ENCODE data around the gene PRKCE.
A peak's percentile ranks its signal among the peaks of the same experiment; 100 is the strongest.
"Not testable (repeated sequence)": the region's sequence is repeated elsewhere in the genome, so short reads cannot be mapped to it uniquely, and the experiment has no call there.

PRKCE gene

DNA sequence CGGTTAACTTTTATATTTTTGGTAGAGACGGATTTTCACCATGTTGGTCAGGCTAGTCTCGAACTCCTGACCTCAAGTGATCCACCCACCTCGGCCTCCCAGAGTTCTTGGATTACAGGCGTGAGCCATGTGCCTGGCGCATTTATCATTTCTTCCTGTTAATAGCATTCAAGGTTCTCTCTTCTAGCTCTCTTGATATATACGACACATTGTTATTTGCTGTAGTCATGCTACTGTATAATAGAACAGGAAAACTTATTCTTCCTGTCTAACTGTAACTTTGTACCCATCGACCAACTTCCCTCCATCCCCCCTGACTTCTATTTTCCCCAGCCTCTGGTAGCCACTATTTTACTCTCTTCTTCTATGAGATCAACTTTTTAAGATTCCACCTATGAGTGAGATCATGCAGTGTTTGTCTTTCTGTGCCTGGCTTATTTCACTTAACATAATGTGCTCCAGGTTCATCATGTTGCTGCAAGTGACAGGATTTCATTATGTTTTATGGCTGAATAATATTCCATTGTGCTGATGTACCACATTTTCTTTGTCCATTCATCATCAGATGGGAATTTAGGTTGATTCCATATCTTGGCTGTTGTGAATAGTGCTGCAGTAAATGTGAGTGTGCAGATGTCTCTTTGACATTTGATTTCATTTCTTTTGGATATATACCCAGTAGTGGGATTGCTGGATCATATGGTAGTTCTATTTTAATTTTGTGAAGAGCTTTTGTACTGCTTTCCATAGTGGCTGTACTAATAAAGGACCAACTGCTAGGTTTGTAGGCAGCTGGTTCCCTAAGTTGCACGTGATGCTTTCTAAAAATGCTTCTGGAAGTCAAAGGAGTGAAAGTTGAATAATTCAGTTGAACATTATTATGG lies 205.2 kb downstream of the PRKCE start:
- no peak overlapping the region for H3K4me3 ChIP-seq (ENCODE audit: low read length)
- TF ChIP-seq ZNF274 (IDR thresholded peaks at IDR 0.05; ENCODE audit: low read depth, low read length), result no peak

DNA sequence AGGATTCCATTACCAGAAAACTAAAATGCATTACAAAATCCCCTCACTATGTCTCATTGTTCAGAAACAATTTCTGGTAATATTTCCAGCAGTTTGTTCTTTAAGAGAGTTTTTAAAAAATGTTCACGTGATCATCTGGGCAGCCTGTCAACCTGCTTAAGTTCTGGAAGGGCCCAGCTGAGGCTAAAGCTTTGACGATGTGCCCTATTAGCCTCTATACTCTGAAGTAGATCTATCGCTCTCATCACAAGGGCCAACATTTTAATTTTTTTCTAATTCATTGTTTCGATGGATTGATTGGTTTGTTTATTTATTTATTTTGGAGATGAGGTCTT lies 205.8 kb downstream of the PRKCE start:
- H3K4me3 ChIP-seq (ENCODE audit: low read length), result no peak overlapping the region
- TF ChIP-seq ZNF274 (IDR thresholded peaks at IDR 0.05; ENCODE audit: low read depth, low read length), result no peak

DNA sequence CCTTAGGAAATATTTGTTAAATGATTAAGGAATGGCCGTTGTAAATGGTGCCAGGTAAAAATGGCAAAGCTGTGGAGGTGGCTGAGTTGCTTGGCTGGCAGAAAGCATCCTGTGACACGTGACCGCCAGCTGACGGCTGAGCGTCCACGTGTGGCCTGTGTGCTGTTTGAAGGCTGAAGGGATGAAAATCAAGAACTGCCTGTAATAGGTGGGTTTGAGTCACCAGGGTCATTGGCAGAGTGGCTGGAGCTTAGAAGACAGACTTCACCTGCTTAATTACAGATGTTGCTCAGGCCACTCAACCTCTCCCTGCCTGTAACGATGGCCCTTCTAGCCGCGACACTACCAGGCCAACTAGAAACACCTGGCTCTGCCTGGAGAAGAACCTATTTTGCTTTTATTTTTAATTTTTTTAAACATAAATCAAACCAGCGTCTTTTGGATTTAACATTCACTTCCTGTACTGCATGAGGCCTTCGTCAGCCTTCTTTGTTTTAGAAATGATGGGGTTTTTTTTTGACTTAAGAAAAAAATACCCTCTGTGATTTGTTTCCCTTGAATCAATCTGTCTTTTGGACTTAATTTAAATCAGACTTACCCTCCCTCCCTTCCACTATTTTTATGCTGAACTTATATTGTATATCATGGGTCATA lies 206.5 kb downstream of the PRKCE start:
- H3K4me3 ChIP-seq (ENCODE audit: low read length), result no peak overlapping the region
- TF ChIP-seq ZNF274 (IDR thresholded peaks at IDR 0.05; ENCODE audit: low read depth, low read length), result no peak

DNA sequence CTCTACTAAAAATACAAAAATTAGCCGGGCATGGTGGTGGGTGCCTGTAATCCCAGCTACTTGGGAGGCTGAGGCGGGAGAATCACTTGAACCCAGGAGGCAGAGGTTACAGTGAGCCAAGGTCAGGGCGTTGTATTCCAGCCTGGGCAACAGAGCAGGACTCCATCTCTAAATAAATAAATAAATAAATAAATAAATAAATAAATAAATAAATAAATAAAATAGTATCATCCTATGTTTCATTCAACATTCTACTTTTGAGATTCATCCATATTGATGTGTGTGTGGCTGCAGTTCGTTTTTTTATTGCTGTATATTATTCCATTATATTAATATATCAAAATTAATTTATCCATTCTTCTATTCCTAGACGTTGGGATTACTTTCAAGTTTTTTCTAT lies 207.4 kb downstream of the PRKCE start:
- not testable (repeated sequence) for H3K4me3 ChIP-seq (ENCODE audit: low read length)

DNA sequence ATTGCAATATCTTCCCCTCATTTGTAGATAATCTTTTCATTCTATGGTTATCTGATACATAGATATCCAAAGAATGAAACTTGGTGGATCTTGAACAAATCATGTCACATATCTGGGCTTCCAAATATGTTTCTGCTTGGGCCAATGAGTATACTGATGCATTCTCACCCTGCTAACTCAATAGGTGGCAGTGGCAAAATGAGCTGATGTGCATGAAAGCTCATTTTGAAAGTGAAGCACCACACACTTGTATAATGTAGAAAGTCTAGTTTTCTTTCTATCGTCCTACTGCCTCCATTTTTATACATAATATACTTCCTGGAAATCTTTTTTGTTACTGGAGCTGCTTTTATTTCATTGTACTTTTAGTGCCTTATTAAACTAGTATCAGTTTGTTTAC lies 208.2 kb downstream of the PRKCE start:
- TF ChIP-seq ZNF274 (IDR thresholded peaks at IDR 0.05; ENCODE audit: low read depth, low read length), result no peak

DNA sequence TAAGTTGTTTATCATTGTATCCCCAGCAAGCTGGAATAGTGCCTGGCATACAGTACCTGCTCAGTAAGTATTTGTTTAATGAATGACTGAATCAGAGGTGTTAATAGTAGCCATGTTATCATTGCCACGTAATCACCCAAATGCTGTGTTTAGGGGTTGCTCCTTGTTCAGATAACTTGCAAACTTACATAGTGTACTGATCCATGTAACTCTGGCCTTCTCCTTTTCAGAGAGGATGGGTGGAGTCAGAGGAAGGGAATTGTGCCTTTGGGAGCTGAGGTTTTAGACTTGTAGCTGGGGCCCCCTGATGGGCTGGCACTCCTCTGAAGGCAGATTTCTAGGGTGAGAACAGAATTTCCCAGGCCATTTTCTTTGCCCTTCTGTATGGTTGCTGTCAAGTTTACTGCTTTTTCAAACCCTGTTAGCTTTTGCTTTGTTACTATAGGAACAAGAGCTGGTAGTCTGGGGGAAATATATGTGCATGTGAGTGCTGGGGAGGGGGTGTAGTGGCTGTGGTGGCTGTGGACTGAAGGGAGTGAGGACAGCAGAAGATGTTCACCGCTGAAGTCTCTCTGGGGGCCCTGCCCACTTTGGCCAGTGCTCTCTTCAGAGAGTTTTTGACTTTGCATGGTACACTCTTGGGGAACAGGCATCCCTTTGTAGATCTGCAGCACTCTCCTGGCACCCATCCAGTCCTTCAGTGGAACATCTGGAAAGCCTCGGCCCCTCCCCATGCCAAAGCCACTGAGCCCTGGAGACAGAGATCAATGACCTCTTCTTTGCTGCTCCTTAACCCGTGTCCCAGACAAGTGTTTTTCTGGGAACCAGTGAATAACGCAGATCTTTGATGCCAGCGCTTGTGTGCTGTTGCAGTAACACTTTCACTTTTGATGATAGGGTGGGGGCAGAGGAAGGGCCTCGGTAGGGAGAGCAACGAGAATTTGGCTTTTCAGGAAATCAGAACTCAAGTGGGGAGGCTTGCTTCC lies 209.0 kb downstream of the PRKCE start:
- peak overlapping the region; percentile 29; the same call in 1 of the 2 replicates for H3K4me3 ChIP-seq (ENCODE audit: low read length)
- no peak for TF ChIP-seq ZNF274 (IDR thresholded peaks at IDR 0.05; ENCODE audit: low read depth, low read length)

More for the DNA sequence above, 208.2 kb downstream of the PRKCE start:
- H3K4me3 ChIP-seq (ENCODE audit: low read length), result no peak overlapping the region

DNA sequence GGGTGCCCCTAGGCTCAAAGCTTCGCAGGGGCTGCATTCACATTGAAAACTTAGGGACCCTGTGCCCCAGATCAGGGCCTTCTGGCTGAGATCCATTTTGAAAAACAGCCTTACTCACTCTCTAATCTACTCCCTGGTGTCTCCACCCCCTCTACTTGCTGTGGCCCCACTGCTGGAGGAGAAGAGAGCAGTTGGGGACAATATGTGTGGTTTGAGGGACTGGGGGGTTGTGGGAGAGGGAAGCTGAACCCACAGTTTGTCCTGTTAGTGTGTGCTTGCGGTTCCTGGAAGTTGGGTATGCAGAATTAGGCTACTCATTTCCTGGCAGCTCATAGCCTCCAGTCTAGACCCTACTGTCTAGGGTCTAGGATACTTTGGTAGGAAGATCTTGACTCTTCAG lies 211.4 kb downstream of the PRKCE start:
- no peak overlapping the region for H3K4me3 ChIP-seq (ENCODE audit: low read length)
- TF ChIP-seq ZNF274 (IDR thresholded peaks at IDR 0.05; ENCODE audit: low read depth, low read length), result no peak

DNA sequence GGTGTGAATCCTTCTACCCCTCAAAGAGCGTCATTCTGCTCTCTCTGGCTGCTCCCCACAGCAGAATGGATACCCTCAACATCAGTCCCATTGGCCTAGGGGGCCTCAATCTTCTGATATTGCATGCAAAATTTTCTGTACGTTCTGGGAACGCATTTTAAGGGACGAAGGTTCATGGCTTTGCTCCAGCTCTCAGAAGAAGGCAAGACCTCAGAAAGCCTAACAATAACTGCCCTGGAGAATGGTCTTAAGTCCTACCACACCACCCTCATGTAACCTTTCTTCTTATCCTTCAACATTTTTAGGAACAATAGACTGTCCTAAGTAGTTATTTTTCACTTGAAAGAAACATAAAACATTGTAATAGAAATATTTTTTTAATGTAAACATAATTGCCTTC lies 212.6 kb downstream of the PRKCE start:
- no peak overlapping the region for H3K4me3 ChIP-seq (ENCODE audit: low read length)
- no peak for TF ChIP-seq ZNF274 (IDR thresholded peaks at IDR 0.05; ENCODE audit: low read depth, low read length)

DNA sequence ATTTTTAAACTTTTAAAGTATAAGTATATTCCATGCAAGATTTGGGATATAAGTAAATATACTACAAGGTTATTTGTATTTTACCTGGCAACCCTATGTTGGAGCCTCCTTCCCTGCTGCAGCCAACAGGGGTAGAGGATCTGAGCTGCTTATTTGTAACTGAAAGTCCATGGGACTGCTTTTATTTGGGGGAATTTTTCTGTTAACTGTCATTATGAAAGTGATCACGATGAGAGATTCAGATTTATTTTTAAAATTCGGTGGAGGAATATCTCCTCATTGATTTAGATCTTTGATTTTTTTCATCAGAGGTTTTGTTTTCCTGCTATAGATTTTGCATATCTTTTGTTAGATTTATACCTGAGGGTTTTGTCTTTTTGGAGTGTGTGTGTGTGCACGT lies 215.9 kb downstream of the PRKCE start:
- no peak overlapping the region for H3K4me3 ChIP-seq (ENCODE audit: low read length)
- TF ChIP-seq ZNF274 (IDR thresholded peaks at IDR 0.05; ENCODE audit: low read depth, low read length), result no peak

DNA sequence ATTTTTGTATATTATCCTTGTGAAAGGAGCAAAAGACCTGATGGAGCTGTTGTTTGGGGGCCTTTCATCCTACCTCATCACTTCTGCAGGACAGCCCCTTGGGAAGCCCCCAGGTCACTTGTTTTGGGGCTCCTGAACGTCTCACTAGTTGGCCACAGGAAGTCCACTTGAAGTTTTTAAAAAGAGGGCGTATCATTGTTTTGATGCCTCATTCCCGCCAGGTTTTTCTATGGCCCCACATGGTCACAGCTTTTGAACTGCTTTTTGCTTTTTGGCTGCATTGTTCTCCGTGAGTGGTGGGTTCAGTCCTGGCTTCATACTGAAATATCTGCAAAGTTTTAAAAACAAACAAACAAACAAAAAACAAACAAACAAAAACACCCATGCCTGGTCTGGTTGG lies 216.3 kb downstream of the PRKCE start:
- H3K4me3 ChIP-seq (ENCODE audit: low read length), result no peak overlapping the region
- no peak for TF ChIP-seq ZNF274 (IDR thresholded peaks at IDR 0.05; ENCODE audit: low read depth, low read length)

DNA sequence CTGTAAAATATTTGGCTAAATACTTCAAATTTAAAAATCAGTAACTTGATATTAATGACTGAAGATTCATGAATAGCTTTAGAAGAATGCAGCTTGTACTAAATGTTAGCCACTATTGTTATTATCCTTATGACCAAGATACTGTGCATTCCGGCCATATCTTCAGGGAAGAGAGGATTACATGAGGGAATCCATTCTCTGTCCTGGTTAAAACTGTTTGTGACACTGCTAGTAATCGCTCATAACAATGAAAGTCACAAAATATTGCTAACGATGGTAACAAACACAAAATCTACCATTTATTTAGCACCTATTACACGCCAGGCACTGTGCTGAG lies 217.7 kb downstream of the PRKCE start:
- no peak for TF ChIP-seq ZNF274 (IDR thresholded peaks at IDR 0.05; ENCODE audit: low read depth, low read length)
- no peak overlapping the region for H3K4me3 ChIP-seq (ENCODE audit: low read length)

DNA sequence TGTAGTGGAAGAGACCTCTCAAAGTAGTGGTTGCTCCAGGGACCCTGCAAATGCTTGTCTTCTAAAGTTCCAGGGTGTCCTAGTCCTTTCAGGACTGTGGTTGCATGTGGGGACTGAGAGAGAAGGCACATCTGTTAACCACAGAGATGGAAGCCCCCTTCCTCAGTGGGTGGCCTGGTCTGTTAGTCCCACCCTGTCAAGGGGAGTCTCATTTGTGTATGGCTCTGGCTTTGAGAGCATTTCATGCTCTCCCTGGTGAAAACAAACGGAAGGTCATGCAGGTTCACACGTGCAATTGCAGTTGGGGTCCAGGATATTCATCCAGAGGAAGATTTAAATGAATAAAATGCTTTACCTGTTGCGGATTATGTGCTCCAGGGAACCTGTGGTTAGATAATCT lies 219.6 kb downstream of the PRKCE start:
- H3K4me3 ChIP-seq (ENCODE audit: low read length), result no peak overlapping the region
- no peak for TF ChIP-seq ZNF274 (IDR thresholded peaks at IDR 0.05; ENCODE audit: low read depth, low read length)

DNA sequence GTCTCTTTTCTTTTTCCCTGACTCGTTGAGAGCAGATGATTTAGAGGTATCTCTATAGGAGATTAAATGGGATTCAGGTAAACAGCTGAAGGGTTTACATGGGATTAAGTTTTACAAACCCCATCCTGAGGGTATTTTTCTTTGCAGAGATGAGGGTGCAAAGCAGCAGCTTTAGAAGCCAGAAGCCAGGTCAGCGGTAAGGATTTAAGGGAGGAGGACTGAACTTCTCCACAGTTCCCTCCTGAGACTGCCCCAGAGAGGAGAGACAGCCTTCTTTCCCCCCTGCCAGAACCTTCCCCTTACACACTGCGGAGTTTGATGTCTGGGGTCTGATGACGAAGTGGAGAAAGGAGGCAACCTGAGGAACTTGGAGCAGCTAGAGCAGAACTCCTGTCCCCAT lies 220.1 kb downstream of the PRKCE start:
- TF ChIP-seq ZNF274 (IDR thresholded peaks at IDR 0.05; ENCODE audit: low read depth, low read length), result no peak
- no peak overlapping the region for H3K4me3 ChIP-seq (ENCODE audit: low read length)

DNA sequence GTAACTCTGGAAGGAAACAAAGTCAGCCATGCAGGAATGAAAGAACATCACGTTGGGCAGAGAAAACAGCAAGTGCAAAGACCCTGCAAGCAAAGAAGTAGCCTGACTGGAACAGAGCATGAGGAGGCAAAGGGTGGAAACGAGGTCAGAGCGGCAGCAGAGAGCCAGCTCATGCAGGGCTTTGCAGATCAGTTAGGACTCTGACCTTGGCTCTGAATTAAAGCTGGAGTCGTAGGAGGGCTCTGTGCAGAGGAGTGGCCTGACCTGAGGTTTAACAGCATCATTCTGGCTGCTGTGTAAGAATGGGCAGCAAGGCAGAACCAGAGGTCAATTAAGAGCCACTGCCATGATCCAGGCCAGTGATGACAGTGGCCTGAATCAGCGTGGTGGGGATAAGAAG lies 220.7 kb downstream of the PRKCE start:
- H3K4me3 ChIP-seq (ENCODE audit: low read length), result no peak overlapping the region
- TF ChIP-seq ZNF274 (IDR thresholded peaks at IDR 0.05; ENCODE audit: low read depth, low read length), result no peak

All from GM08714 (cell line).